ENCODE data around the gene CYP2W1. TPM values are rescaled to one million over a fixed set of nuclear protein-coding genes. Genes with fewer than 3 reads are reported as not detected.

CYP2W1 gene
- not detected in 2 replicates for total RNA-seq

DNA sequence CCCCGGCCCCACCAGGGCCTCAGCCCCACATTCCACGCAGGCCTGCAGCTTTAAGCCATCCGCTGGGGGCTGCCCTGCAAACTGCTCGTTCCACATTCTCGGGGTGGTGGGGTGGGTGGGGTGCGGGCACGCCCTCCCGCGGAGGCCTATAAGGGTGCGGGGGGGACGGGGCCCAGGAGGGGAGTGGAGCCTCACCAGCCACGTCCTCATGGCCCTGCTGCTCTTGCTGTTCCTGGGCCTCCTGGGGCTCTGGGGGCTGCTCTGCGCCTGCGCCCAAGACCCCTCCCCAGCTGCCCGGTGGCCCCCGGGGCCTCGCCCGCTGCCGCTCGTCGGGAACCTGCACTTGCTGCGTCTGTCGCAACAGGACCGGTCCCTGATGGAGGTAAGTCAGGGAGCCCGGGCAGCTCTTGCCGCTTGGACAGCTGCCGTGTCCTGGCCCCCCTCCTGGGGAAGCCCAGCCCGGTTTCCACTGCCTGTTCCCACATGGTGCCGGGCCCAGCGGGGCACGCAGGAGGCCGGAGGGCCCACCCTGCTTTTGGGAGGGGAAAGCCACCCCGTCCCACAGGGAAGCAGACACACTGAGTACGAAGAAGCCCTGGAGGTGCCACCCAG lies at the start of gene CYP2W1:
Gene CYP2W1 (plus strand): TSS at position 178 of the 612 bp plus-strand sequence. CDS start 31 bp downstream, at position 209.

GRCh38 chr7:954330-955238 lies 28.4 kb upstream of the CYP2W1 start, which contains the start of gene ADAP1:
TSS of gene ADAP1 (minus strand) at chr7:954680. CDS start at chr7:954477, 203 bp downstream.

GRCh38 chr7:974820-975681 lies 7.9 kb upstream of the CYP2W1 start, which contains the start of gene COX19:
TSS of gene COX19 (minus strand) at chr7:975549. CDS start at chr7:975509, 40 bp downstream.

Small RNA genes within 50 kb of the gene (small RNA-seq; reads per million reads assigned to genes)
- 79.8 reads per million, percentile 98 among the genes with 10 or more reads in this experiment for gene MIR339

Other genes starting within 250 kb of the CYP2W1 start
- gene SUN1, start 150.7 kb upstream of the CYP2W1 start, total RNA-seq = 113 and 234 TPM in 2 replicates
- 27.5 and 34.9 TPM in 2 replicates for gene GET4, start 106.6 kb upstream of the CYP2W1 start, total RNA-seq
- 0.65 and 1.4 TPM in 2 replicates for gene ADAP1, start 28.5 kb upstream of the CYP2W1 start, total RNA-seq
- gene COX19, start 7.6 kb upstream of the CYP2W1 start, total RNA-seq = 9.3 and 9.5 TPM in 2 replicates
- 13.5 and 29.4 TPM in 2 replicates for gene GPR146, start 61.4 kb downstream of the CYP2W1 start, total RNA-seq
- gene GPER1, start 104.9 kb downstream of the CYP2W1 start, total RNA-seq = 2.3 and 4.5 TPM in 2 replicates
- 17.6 and 17.9 TPM in 2 replicates for gene ZFAND2A, start 177.0 kb downstream of the CYP2W1 start, total RNA-seq
- gene UNCX, start 249.7 kb downstream of the CYP2W1 start, total RNA-seq = not detected in 2 replicates

Measured in vein endothelial cell (primary cell).